Measurements from ENCODE around the gene PLSCR5.

- peak; percentile 70; the same call in 1 of the 2 replicates for TF ChIP-seq MAX (IDR thresholded peaks at IDR 0.05; ENCODE audit: low read depth, low read length)
- TF ChIP-seq POLR2A (IDR thresholded peaks at IDR 0.05; ENCODE audit: extremely low read depth, insufficient read length) = no peak
These were observed 36.1 kb upstream of the PLSCR5 start for GRCh38 chr3:146640955-146641867.

Data from NB4 (cell line).